ENCODE results near the gene CDK5RAP2. TPM values are rescaled to one million over a fixed set of nuclear protein-coding genes. Genes with fewer than 3 reads are reported as not detected.

Gene CDK5RAP2
- total RNA-seq, 6 experiments from 2014 or later: 25.9 to 61.6 (median 34.7) TPM

- TF ChIP-seq POLR2A (IDR thresholded peaks at IDR 0.05): no peak
- no peak for TF ChIP-seq CTCF (IDR thresholded peaks at IDR 0.05)
- no peaks in the 10 kb centered on the region for H3K4me1 ChIP-seq
- H3K27ac ChIP-seq: no peak overlapping the region
- no peak for ATAC-seq
- no peak for DNase-seq
- no peak overlapping the region for H3K4me3 ChIP-seq
- H3K27me3 ChIP-seq: no peaks in the 10 kb centered on the region
- peaks cover 0 to 25% (median 2%) of the 10 kb centered on the region in 4 donors for H3K36me3 ChIP-seq
- 74% methylated on average over 3 of the region's 3 CpGs for WGBS (ENCODE audit: insufficient coverage, low coverage, low lambda C conversion rate, missing lambda C conversion rate)
- intact Hi-C loops (cut with DNase I): no loop called here
- no peaks in the 10 kb centered on the region for H3K9me3 ChIP-seq
These were observed 125.5 kb downstream of the CDK5RAP2 start for GRCh38 chr9:120454467-120454866.

GRCh38 chr9:120453792-120454191 lies 126.2 kb downstream of the CDK5RAP2 start:
- DNase-seq (no peak), ATAC-seq (no peak)
- TF ChIP-seq CTCF (IDR thresholded peaks at IDR 0.05): no peak
- no peak for TF ChIP-seq POLR2A (IDR thresholded peaks at IDR 0.05)
- Histone ChIP-seq H3K27ac (no peak overlapping the region), H3K9me3 (no peaks in the 10 kb centered on the region), H3K27me3 (no peaks in the 10 kb centered on the region), H3K4me1 (no peaks in the 10 kb centered on the region), H3K36me3 (peaks cover 0 to 25% (median 2%) of the 10 kb centered on the region in 4 donors), H3K4me3 (no peak overlapping the region)
- intact Hi-C loops (cut with DNase I): no loop called here
- 93% methylated on average over 3 of the region's 4 CpGs for WGBS (ENCODE audit: insufficient coverage, low coverage, low lambda C conversion rate, missing lambda C conversion rate)

GRCh38 chr9:120452631-120453030 lies 127.3 kb downstream of the CDK5RAP2 start:
- Histone ChIP-seq H3K27me3 (no peaks in the 10 kb centered on the region), H3K36me3 (peaks cover 0 to 16% (median 2%) of the 10 kb centered on the region in 4 donors), H3K27ac (no peak overlapping the region), H3K9me3 (no peaks in the 10 kb centered on the region), H3K4me1 (no peaks in the 10 kb centered on the region), H3K4me3 (no peak overlapping the region)
- intact Hi-C loops (cut with DNase I): no loop called here
- ATAC-seq (no peak), DNase-seq (no peak)
- TF ChIP-seq POLR2A (IDR thresholded peaks at IDR 0.05): no peak
- TF ChIP-seq CTCF (IDR thresholded peaks at IDR 0.05): no peak
- 56% methylated on average over 2 of the region's 3 CpGs for WGBS (ENCODE audit: insufficient coverage, low coverage, low lambda C conversion rate, missing lambda C conversion rate)

GRCh38 chr9:120450916-120451315 lies 129.1 kb downstream of the CDK5RAP2 start:
- Histone ChIP-seq H3K27me3 (no peaks in the 10 kb centered on the region), H3K36me3 (peaks cover 0 to 15% (median 1%) of the 10 kb centered on the region in 4 donors), H3K9me3 (no peaks in the 10 kb centered on the region), H3K27ac (no peak overlapping the region), H3K4me3 (no peak overlapping the region), H3K4me1 (no peaks in the 10 kb centered on the region)
- intact Hi-C loops (cut with DNase I): no loop called here
- TF ChIP-seq CTCF (IDR thresholded peaks at IDR 0.05) (no peak), POLR2A (IDR thresholded peaks at IDR 0.05) (no peak)
- ATAC-seq (no peak), DNase-seq (no peak)
- WGBS (ENCODE audit: insufficient coverage, low coverage, low lambda C conversion rate, missing lambda C conversion rate): 100% methylated on average over 1 of the region's 3 CpGs

- 100% methylated on average over 2 of the region's 2 CpGs for WGBS (ENCODE audit: insufficient coverage, low coverage, low lambda C conversion rate, missing lambda C conversion rate)
- intact Hi-C loops (cut with DNase I): no loop called here
- Histone ChIP-seq H3K27ac (no peak overlapping the region), H3K27me3 (no peaks in the 10 kb centered on the region), H3K9me3 (no peaks in the 10 kb centered on the region), H3K36me3 (peaks cover 0 to 15% (median 1%) of the 10 kb centered on the region in 4 donors), H3K4me1 (no peaks in the 10 kb centered on the region), H3K4me3 (no peak overlapping the region)
- ATAC-seq: no peak
- TF ChIP-seq POLR2A (IDR thresholded peaks at IDR 0.05): no peak
- no peak for TF ChIP-seq CTCF (IDR thresholded peaks at IDR 0.05)
- DNase-seq: no peak
These were observed 130.4 kb downstream of the CDK5RAP2 start for GRCh38 chr9:120449566-120449965.
